Ovary (tissue), 3 donors: ENCODE results near the gene FAM13A.

Experiments used
- EP300 ChIP-seq: sonication (generic); formaldehyde crosslinking; IDR thresholded peaks from one replicate; pipeline ENCODE4 v1.6.1; 2017; ENCODE audit warnings: antibody characterized with exemption
- POLR2A ChIP-seq: fragments of 450-650 bp; IDR thresholded peaks from one replicate; pipeline ENCODE4 v1.6.1; 2017; ENCODE audit warnings: antibody characterized with exemption, mild to moderate bottlenecking, moderate library complexity
- TF ChIP-seq, protein P1 (sequence below), 3 donors: fragments of 450-650 bp in 2 of 3; fragments of 200-600 bp in 1 of 3; IDR thresholded peaks; one replicate each; pipeline versions ENCODE4 v1.5.1 to v1.8.0; 2016 to 2022; ENCODE audit warnings: antibody characterized with exemption in 3 of 3, mild to moderate bottlenecking in 1 of 3
- donor health status: DM: no; HTN: no; CAD: no.

DNA sequence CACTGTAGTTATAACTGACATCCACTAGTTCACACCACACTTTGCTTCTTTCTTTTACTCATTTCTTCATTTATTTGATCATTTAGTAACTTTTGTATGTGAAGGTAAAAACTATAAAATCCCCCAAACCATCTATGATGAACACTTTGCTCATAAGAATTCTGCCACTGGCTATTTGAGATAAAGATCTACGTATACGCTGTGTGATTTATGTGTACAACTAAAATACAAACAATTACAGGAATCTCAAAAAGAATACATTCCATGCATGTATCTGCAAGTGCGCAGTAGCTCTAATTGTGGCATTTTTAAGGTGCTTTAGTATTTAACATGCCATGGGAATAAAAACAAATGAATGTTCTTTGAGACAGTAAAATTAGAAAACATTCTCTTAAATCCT is 202.5 kb downstream of the FAM13A start:
- TF ChIP-seq, protein P1, sequence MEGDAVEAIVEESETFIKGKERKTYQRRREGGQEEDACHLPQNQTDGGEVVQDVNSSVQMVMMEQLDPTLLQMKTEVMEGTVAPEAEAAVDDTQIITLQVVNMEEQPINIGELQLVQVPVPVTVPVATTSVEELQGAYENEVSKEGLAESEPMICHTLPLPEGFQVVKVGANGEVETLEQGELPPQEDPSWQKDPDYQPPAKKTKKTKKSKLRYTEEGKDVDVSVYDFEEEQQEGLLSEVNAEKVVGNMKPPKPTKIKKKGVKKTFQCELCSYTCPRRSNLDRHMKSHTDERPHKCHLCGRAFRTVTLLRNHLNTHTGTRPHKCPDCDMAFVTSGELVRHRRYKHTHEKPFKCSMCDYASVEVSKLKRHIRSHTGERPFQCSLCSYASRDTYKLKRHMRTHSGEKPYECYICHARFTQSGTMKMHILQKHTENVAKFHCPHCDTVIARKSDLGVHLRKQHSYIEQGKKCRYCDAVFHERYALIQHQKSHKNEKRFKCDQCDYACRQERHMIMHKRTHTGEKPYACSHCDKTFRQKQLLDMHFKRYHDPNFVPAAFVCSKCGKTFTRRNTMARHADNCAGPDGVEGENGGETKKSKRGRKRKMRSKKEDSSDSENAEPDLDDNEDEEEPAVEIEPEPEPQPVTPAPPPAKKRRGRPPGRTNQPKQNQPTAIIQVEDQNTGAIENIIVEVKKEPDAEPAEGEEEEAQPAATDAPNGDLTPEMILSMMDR (IDR thresholded peaks at IDR 0.05): no peak
- TF ChIP-seq POLR2A: no peak
- no peak for TF ChIP-seq EP300
